SU-DHL-6 (cell line): ENCODE data around the gene GPBP1L1.

Experiments used
- H2AFZ ChIP-seq: fragments of 200-600 bp; sonication (generic); 2 replicates; pipeline ENCODE4 v1.6.1; 2014; ENCODE audit warnings: low read depth, mild to moderate bottlenecking, moderate library complexity, mixed read lengths, antibody characterized with exemption, low read length; ENCODE audit not compliant: severe bottlenecking
- H3F3A ChIP-seq: fragments of 200-600 bp; shearing (Covaris generic); 2 replicates; pipeline ENCODE4 v1.6.0; 2016; ENCODE audit warnings: antibody characterized with exemption, mild to moderate bottlenecking; ENCODE audit not compliant: insufficient read depth
- H3K27ac ChIP-seq: fragments of 200-600 bp; sonication (generic); 2 replicates; pipeline ENCODE4 v1.5.1; 2016; ENCODE audit warnings: low read depth, mild to moderate bottlenecking, low read length, moderate library complexity, mixed read lengths
- H3K27me3 ChIP-seq: fragments of 200-600 bp; sonication (generic), shearing (Covaris generic); 2 replicates; pipeline ENCODE4 v1.6.0; 2014; ENCODE audit warnings: mild to moderate bottlenecking, low read length
- H3K36me3 ChIP-seq: fragments of 200-600 bp; sonication (generic); 2 replicates; pipeline ENCODE4 v1.6.1; 2014; ENCODE audit warnings: mild to moderate bottlenecking, low read length, mixed read lengths
- H3K4me2 ChIP-seq: fragments of 300-600, 200-600 bp; shearing (Covaris generic), sonication (generic); 2 replicates; pipeline ENCODE4 v1.6.0; 2014; ENCODE audit warnings: low read length, low read depth, mild to moderate bottlenecking; ENCODE audit not compliant: poor library complexity, severe bottlenecking
- H3K4me3 ChIP-seq: fragments of 200-600 bp; sonication (generic); 2 replicates; pipeline ENCODE4 v1.5.1; 2014; ENCODE audit warnings: antibody characterized with exemption, low read length, mild to moderate bottlenecking, mixed read lengths; ENCODE audit not compliant: insufficient read depth, poor library complexity, severe bottlenecking
- H3K79me2 ChIP-seq: fragments of 200-600 bp; sonication (generic); 2 replicates; pipeline ENCODE4 v1.6.1; 2014; ENCODE audit warnings: mild to moderate bottlenecking, low read length, moderate library complexity; ENCODE audit not compliant: insufficient read depth
- H3K9ac ChIP-seq: fragments of 200-600 bp; sonication (generic); 2 replicates; pipeline ENCODE4 v1.7.0; 2014; ENCODE audit warnings: mild to moderate bottlenecking, low read length
- H3K9me2 ChIP-seq: fragments of 200-600 bp; sonication (generic); replicated peaks from 2 replicates; pipeline ENCODE4 v1.6.1; 2014; ENCODE audit warnings: low read length; ENCODE audit not compliant: insufficient read depth
- H3K9me3 ChIP-seq: fragments of 200-600 bp; sonication (generic); 2 replicates; pipeline ENCODE4 v1.6.1; 2014; ENCODE audit warnings: low read length, mixed read lengths; ENCODE audit not compliant: insufficient read depth
- H4K20me1 ChIP-seq: fragments of 200-600 bp; sonication (generic); 2 replicates; pipeline ENCODE4 v1.6.1; 2014; ENCODE audit warnings: low read depth, mild to moderate bottlenecking, antibody characterized with exemption, low read length, moderate library complexity, mixed read lengths
- CTCF ChIP-seq: fragments of 200-600 bp; sonication (generic); IDR thresholded peaks from one replicate; pipeline ENCODE4 v1.5.1; 2017; ENCODE audit warnings: antibody characterized with exemption, mild to moderate bottlenecking, low read length, moderate library complexity; ENCODE audit not compliant: insufficient read depth, poor library complexity, severe bottlenecking
- EZH2phosphoT487 ChIP-seq: fragments of 200-600 bp; sonication (generic), shearing (Covaris generic); conservative IDR thresholded peaks from 2 replicates; pipeline ENCODE4 v1.6.1; 2018; ENCODE audit warnings: mild to moderate bottlenecking, antibody characterized with exemption, low read length, moderate library complexity, mixed read lengths

The GPBP1L1 gene

GRCh38 chr1:45630429-45630828, 55.9 kb downstream of the GPBP1L1 start:
- H3K9me3 ChIP-seq = no peaks in the 10 kb centered on the region
- H3K9me2 ChIP-seq = no peaks in the 10 kb centered on the region
- no peak overlapping the region for H3K9ac ChIP-seq
- no peaks in the 10 kb centered on the region for H3K79me2 ChIP-seq
- no peaks in the 10 kb centered on the region for H4K20me1 ChIP-seq
- H3K27ac ChIP-seq = no peak overlapping the region
- no peaks in the 10 kb centered on the region for H3K27me3 ChIP-seq
- TF ChIP-seq CTCF (no peak), EZH2phosphoT487 (no peak)
- H2AFZ ChIP-seq = no peak overlapping the region
- H3K4me2 ChIP-seq = no peak overlapping the region
- no peak overlapping the region for H3K4me3 ChIP-seq
- H3K36me3 ChIP-seq = peaks cover 46% of the 10 kb centered on the region; the same call in 1 of the 2 replicates
- peaks cover 5% of the 10 kb centered on the region; the same call in 1 of the 2 replicates for H3F3A ChIP-seq

GRCh38 chr1:45629035-45629434, 57.3 kb downstream of the GPBP1L1 start:
- no peak overlapping the region for H2AFZ ChIP-seq
- H3K9ac ChIP-seq = no peak overlapping the region
- peaks cover 36% of the 10 kb centered on the region; the same call in 1 of the 2 replicates for H3K36me3 ChIP-seq
- H3K9me2 ChIP-seq = no peaks in the 10 kb centered on the region
- H3K27me3 ChIP-seq = no peaks in the 10 kb centered on the region
- no peaks in the 10 kb centered on the region for H3K79me2 ChIP-seq
- TF ChIP-seq EZH2phosphoT487 (no peak), CTCF (no peak)
- H4K20me1 ChIP-seq = no peaks in the 10 kb centered on the region
- no peaks in the 10 kb centered on the region for H3K9me3 ChIP-seq
- peaks cover 5% of the 10 kb centered on the region; the same call in 1 of the 2 replicates for H3F3A ChIP-seq
- H3K4me3 ChIP-seq = no peak overlapping the region
- H3K4me2 ChIP-seq = no peak overlapping the region
- H3K27ac ChIP-seq = no peak overlapping the region

- no peak within 1 kb of the TSS for H3K4me2 ChIP-seq
- TF ChIP-seq CTCF = no peak
- TF ChIP-seq EZH2phosphoT487 = no peak
- H2AFZ ChIP-seq = no peak within 1 kb of the TSS
- H3K27ac ChIP-seq = no peak within 1 kb of the TSS
- no peaks in the 10 kb centered on the region for H3K9me3 ChIP-seq
- H3K9ac ChIP-seq = no peak within 1 kb of the TSS
- peaks cover 10% of the 10 kb centered on the region; the same call in 1 of the 2 replicates for H3K36me3 ChIP-seq
- H3K27me3 ChIP-seq = no peaks in the 10 kb centered on the region
- H3K79me2 ChIP-seq = no peaks in the 10 kb centered on the region
- no peaks in the 10 kb centered on the region for H4K20me1 ChIP-seq
- no peaks in the 10 kb centered on the region for H3K9me2 ChIP-seq
- peaks cover 29% of the 10 kb centered on the region for H3F3A ChIP-seq
- H3K4me3 ChIP-seq = no peak within 1 kb of the TSS
Measured at GRCh38 chr1:45623972-45624371, 62.4 kb downstream of the GPBP1L1 start, which contains the start of gene CCDC17. CCDC17 (minus strand) TSS chr1:45624054; CDS start chr1:45623909, 145 bp downstream.
